WTC11 (cell line): ENCODE data around the gene LAMA3. TPM values are rescaled to one million over a fixed set of nuclear protein-coding genes. Genes with fewer than 3 reads are reported as not detected.

Experiments used
- ATAC-seq: fragments of 200-7000 bp; cut with Tn5 transposase; 2 replicates; pipeline ENCODE4 v1.10.0; 2021; ENCODE audit warnings: mild to moderate bottlenecking, moderate library complexity
- CTCF ChIA-PET: fragments of 300-600 bp; sonication (Branson Sonifier 250); formaldehyde crosslinking; loops from one replicate; lab custom pipeline; 2021; ENCODE audit warnings: antibody characterized with exemption; lab: Charles Lee
- POLR2A ChIA-PET: fragments of 350-600 bp; sonication (Branson Sonifier 250); formaldehyde crosslinking; loops from one replicate; lab custom pipeline; 2021; ENCODE audit warnings: antibody characterized with exemption; lab: Charles Lee
- DNase-seq: peaks from one replicate; pipeline ENCODE4 v3.0.0; 2021; ENCODE audit warnings: low spot score
- H3K27ac Mint-ChIP-seq: 2 replicates; pipeline ENCODE4 v1.8.0; 2021; ENCODE audit warnings: mixed read lengths
- H3K27me3 Mint-ChIP-seq: 2 replicates; pipeline ENCODE4 v1.8.0; 2021; ENCODE audit warnings: low read depth, mild to moderate bottlenecking, moderate library complexity, mixed read lengths
- H3K36me3 Mint-ChIP-seq: 2 replicates; pipeline ENCODE4 v1.8.0; 2021; ENCODE audit warnings: mixed read lengths
- H3K4me1 Mint-ChIP-seq: 2 replicates; pipeline ENCODE4 v1.8.0; 2022; ENCODE audit warnings: mixed read lengths
- H3K4me3 Mint-ChIP-seq: 2 replicates; pipeline ENCODE4 v1.8.0; 2021; ENCODE audit warnings: mild to moderate bottlenecking, moderate library complexity, mixed read lengths
- H3K9me3 Mint-ChIP-seq: 2 replicates; pipeline ENCODE4 v1.8.0; 2021; ENCODE audit warnings: mixed read lengths
- ATF2 ChIP-seq: sonication (generic); formaldehyde crosslinking; IDR thresholded peaks from 2 replicates; pipeline ENCODE4 v1.8.1; 2022; ENCODE audit warnings: low read depth, missing genetic modification reagents, borderline replicate concordance
- CREB1 ChIP-seq: sonication (generic); formaldehyde crosslinking; IDR thresholded peaks from 2 replicates; pipeline ENCODE4 v1.8.0; 2023; ENCODE audit warnings: mild to moderate bottlenecking, missing genetic modification reagents
- FOXJ3 ChIP-seq: sonication (generic); formaldehyde crosslinking; IDR thresholded peaks from 2 replicates; pipeline ENCODE4 v1.9.0; 2021; ENCODE audit warnings: missing genetic modification reagents, mild to moderate bottlenecking, borderline replicate concordance
- FOXK1 ChIP-seq: sonication (generic); formaldehyde crosslinking; IDR thresholded peaks from 2 replicates; pipeline ENCODE4 v1.8.0; 2022; ENCODE audit warnings: mild to moderate bottlenecking, moderate library complexity, missing genetic modification reagents
- NFATC4 ChIP-seq: fragments of 250-450 bp; sonication (Bioruptor Pico); IDR thresholded peaks from 2 replicates; pipeline ENCODE4 v1.9.0; 2021; ENCODE audit warnings: mild to moderate bottlenecking
- NFYB ChIP-seq: sonication (generic); formaldehyde crosslinking; conservative IDR thresholded peaks from 2 replicates; pipeline ENCODE4 v1.8.0; 2022; ENCODE audit warnings: low read depth, missing genetic modification reagents
- NR3C1 ChIP-seq: sonication (generic); formaldehyde crosslinking; conservative IDR thresholded peaks from 2 replicates; pipeline ENCODE4 v1.8.1; 2023; ENCODE audit warnings: low read depth, mild to moderate bottlenecking, missing genetic modification reagents
- SMAD3 ChIP-seq: sonication (generic); formaldehyde crosslinking; IDR thresholded peaks from 2 replicates; pipeline ENCODE4 v1.8.0; 2022; ENCODE audit warnings: missing genetic modification reagents, mild to moderate bottlenecking, borderline replicate concordance
- SOX15 ChIP-seq: fragments of 250-450 bp; sonication (Bioruptor Pico); IDR thresholded peaks from 2 replicates; pipeline ENCODE4 v1.9.0; 2021; ENCODE audit warnings: mild to moderate bottlenecking
- TCF7 ChIP-seq: sonication (generic); formaldehyde crosslinking; IDR thresholded peaks from 2 replicates; pipeline ENCODE4 v1.8.0; 2022; ENCODE audit warnings: mild to moderate bottlenecking, low read depth, missing genetic modification reagents, moderate library complexity
- TEAD4 ChIP-seq: sonication (generic); formaldehyde crosslinking; IDR thresholded peaks from 2 replicates; pipeline ENCODE4 v1.8.0; 2022; ENCODE audit warnings: mild to moderate bottlenecking, missing genetic modification reagents
- TP53 ChIP-seq: sonication (generic); formaldehyde crosslinking; IDR thresholded peaks from 2 replicates; pipeline ENCODE4 v1.8.1; 2023; ENCODE audit warnings: mild to moderate bottlenecking, missing genetic modification reagents
- ZNF138 ChIP-seq: sonication (generic); formaldehyde crosslinking; conservative IDR thresholded peaks from 2 replicates; pipeline ENCODE4 v1.8.1; 2022; ENCODE audit warnings: mild to moderate bottlenecking, moderate library complexity, missing genetic modification reagents
- ZNF416 ChIP-seq: fragments of 250-450 bp; sonication (Bioruptor Pico); IDR thresholded peaks from 2 replicates; pipeline ENCODE4 v1.9.0; 2021; ENCODE audit warnings: mild to moderate bottlenecking, inconsistent platforms
- ZNF532 ChIP-seq: fragments of 250-450 bp; sonication (Bioruptor Pico); IDR thresholded peaks from 2 replicates; pipeline ENCODE4 v1.9.0; 2021; ENCODE audit warnings: mild to moderate bottlenecking, borderline replicate concordance
- ZSCAN18 ChIP-seq: fragments of 250-450 bp; sonication (Bioruptor Pico); IDR thresholded peaks from 2 replicates; pipeline ENCODE4 v2.1.2; 2022; ENCODE audit warnings: mild to moderate bottlenecking, moderate library complexity
- total RNA-seq: library from RNA; stranded (reverse); gene quantifications from 3 replicates; pipeline ENCODE4 v1.2.3, GENCODE V29; 2021
- TF ChIP-seq, protein P1 (sequence below): sonication (generic); formaldehyde crosslinking; IDR thresholded peaks from 2 replicates; pipeline ENCODE4 v1.8.1; 2023; ENCODE audit warnings: mild to moderate bottlenecking, missing genetic modification reagents, borderline replicate concordance
- TF ChIP-seq, protein P2 (sequence below): fragments of 250-450 bp; sonication (Bioruptor Pico); conservative IDR thresholded peaks from 2 replicates; pipeline ENCODE4 v1.9.0; 2021; ENCODE audit warnings: mild to moderate bottlenecking
- TF ChIP-seq, protein P3 (sequence below): fragments of 250-450 bp; sonication (Bioruptor Pico); IDR thresholded peaks from 2 replicates; pipeline ENCODE4 v1.9.0; 2021; ENCODE audit warnings: mild to moderate bottlenecking

Gene LAMA3
- total RNA-seq, 1 experiment from 2014 or later, result 0.83 TPM

GRCh38 chr18:23716516-23716915 lies 27.3 kb downstream of the LAMA3 start (continued):
- TF ChIP-seq, protein P1, sequence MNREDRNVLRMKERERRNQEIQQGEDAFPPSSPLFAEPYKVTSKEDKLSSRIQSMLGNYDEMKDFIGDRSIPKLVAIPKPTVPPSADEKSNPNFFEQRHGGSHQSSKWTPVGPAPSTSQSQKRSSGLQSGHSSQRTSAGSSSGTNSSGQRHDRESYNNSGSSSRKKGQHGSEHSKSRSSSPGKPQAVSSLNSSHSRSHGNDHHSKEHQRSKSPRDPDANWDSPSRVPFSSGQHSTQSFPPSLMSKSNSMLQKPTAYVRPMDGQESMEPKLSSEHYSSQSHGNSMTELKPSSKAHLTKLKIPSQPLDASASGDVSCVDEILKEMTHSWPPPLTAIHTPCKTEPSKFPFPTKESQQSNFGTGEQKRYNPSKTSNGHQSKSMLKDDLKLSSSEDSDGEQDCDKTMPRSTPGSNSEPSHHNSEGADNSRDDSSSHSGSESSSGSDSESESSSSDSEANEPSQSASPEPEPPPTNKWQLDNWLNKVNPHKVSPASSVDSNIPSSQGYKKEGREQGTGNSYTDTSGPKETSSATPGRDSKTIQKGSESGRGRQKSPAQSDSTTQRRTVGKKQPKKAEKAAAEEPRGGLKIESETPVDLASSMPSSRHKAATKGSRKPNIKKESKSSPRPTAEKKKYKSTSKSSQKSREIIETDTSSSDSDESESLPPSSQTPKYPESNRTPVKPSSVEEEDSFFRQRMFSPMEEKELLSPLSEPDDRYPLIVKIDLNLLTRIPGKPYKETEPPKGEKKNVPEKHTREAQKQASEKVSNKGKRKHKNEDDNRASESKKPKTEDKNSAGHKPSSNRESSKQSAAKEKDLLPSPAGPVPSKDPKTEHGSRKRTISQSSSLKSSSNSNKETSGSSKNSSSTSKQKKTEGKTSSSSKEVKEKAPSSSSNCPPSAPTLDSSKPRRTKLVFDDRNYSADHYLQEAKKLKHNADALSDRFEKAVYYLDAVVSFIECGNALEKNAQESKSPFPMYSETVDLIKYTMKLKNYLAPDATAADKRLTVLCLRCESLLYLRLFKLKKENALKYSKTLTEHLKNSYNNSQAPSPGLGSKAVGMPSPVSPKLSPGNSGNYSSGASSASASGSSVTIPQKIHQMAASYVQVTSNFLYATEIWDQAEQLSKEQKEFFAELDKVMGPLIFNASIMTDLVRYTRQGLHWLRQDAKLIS, result no peak
- no peak for TF ChIP-seq FOXJ3 (CRISPR knock-in tag)
- TF ChIP-seq, protein P2, sequence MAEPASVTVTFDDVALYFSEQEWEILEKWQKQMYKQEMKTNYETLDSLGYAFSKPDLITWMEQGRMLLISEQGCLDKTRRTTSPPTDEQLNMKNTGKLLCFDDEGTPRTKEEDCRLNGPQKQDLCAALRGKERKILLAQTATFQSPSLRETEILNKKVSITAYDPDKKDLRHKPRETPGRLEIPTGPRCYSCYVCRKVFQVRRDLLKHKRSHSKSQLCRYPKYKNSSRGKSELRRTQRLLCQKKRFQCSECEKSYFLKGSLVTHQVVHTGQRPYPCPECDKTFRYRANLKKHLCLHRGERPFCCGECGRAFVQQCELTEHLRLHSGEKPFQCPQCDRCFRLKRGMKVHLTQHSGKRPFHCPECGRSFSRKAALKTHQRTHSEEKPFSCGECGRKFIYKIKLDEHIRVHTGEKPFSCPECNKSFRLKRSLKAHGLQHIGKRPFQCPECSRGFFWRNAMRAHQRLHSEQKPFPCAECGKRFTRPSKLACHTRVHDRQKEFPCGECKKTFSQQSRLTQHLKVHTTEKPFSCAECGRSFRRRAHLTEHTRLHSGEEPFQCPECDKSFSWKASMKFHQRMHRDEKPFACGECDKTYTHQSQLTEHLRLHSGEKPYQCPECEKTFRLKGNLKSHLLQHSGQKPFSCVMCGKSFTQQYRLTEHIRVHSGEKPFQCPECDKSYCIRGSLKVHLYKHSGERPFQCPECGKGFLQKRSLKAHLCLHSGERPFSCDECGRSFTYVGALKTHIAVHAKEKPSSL (CRISPR knock-in tag), result no peak

GRCh38 chr18:23716966-23717365 lies 27.7 kb downstream of the LAMA3 start:
- ChIA-PET CTCF (interaction anchor here (1.2 kb wide), 1 partner anchor 233 kb away, joined by 3 read pairs; no protein-coding TSS in a partner anchor), POLR2A (no interaction called here)
- ATAC-seq, result no peak

GRCh38 chr18:23718243-23718720 lies 29.0 kb downstream of the LAMA3 start:
- ChIA-PET POLR2A (no interaction called here), CTCF (interaction anchor here (1.2 kb wide), 1 partner anchor 232 kb away, joined by 3 read pairs; no protein-coding TSS in a partner anchor)
- no peak overlapping the region for H3K27ac Mint-ChIP-seq
- H3K36me3 Mint-ChIP-seq, result no peaks in the 10 kb centered on the region
- no peak overlapping the region for H3K4me3 Mint-ChIP-seq
- ATAC-seq (no peak), DNase-seq (no peak)
- no peaks in the 10 kb centered on the region for H3K9me3 Mint-ChIP-seq
- no peaks in the 10 kb centered on the region for H3K27me3 Mint-ChIP-seq
- H3K4me1 Mint-ChIP-seq, result peaks cover 4% of the 10 kb centered on the region
- TF ChIP-seq SOX15 (CRISPR knock-in tag) (no peak), NFATC4 (no peak), FOXJ3 (CRISPR knock-in tag) (no peak), ZNF532 (no peak), ZSCAN18 (CRISPR knock-in tag) (no peak), TCF7 (no peak), TP53 (CRISPR knock-in tag) (no peak), SMAD3 (CRISPR knock-in tag) (no peak), NFYB (CRISPR knock-in tag) (no peak), NR3C1 (no peak)
- TF ChIP-seq, protein P3, sequence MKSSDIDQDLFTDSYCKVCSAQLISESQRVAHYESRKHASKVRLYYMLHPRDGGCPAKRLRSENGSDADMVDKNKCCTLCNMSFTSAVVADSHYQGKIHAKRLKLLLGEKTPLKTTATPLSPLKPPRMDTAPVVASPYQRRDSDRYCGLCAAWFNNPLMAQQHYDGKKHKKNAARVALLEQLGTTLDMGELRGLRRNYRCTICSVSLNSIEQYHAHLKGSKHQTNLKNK (CRISPR knock-in tag), result no peak

More at GRCh38 chr18:23716966-23717365, 27.7 kb downstream of the LAMA3 start:
- Mint-ChIP-seq H3K27ac (no peak overlapping the region; the same call in 1 of the 2 replicates), H3K4me3 (no peak overlapping the region), H3K9me3 (no peaks in the 10 kb centered on the region), H3K4me1 (peaks cover 4% of the 10 kb centered on the region), H3K27me3 (no peaks in the 10 kb centered on the region), H3K36me3 (no peaks in the 10 kb centered on the region)
- TF ChIP-seq FOXK1 (CRISPR knock-in tag) (no peak), TEAD4 (no peak), ATF2 (CRISPR knock-in tag) (no peak), ZNF138 (CRISPR knock-in tag) (no peak), CREB1 (no peak), ZNF416 (no peak)
- DNase-seq, result no peak
